Fibroblast of skin of left quadriceps (primary cell): ENCODE data around the gene ZFAND3.
"Not testable (repeated sequence)": the region's sequence is repeated elsewhere in the genome, so short reads cannot be mapped to it uniquely, and the experiment has no call there.

Experiments
- DNase-seq, 2 experiments: peaks; one replicate each; pipeline ENCODE4 v3.0.0-alpha.2; 2013; ENCODE audit warnings: low read depth in 2 of 2

Gene ZFAND3

DNA sequence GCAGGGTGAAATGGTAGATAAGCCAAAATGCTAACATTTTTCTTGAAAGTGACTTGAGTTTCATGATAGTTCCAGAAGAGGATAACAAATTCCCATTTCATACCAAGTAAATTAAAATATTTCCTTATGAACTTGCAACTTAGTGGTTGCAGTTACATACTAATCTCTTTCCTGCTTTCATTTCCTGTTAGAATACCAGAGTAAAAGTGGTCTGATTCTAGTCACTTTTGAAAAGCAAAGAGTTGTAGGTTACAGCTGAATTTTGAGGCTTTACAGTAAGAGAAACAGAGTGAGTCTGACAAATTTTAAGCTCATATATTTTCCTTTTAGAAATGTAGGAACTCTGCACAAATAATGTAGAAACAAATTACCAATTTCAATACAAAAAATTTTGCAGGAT lies 117.4 kb downstream of the ZFAND3 start:
- no peak for DNase-seq

DNA sequence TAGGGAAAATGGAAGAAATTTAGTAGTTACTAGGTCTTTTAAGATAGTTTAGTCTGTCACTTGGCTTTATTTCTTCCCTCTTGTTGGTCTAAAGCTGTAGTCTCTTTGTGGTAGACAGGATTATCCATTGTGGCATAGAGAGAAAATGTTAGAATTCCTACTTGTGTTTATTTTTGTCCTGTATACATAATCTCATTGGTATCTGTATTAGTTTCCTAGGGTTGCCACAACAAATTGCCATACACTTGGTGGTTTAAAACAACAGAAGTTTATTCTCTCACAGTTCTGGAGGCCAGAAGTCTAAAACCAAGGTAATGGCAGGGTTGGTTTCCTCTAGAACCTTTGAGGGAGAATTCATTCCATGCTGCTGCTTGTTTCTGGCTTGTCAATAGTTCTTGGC lies 119.4 kb downstream of the ZFAND3 start:
- DNase-seq, result no peak

DNA sequence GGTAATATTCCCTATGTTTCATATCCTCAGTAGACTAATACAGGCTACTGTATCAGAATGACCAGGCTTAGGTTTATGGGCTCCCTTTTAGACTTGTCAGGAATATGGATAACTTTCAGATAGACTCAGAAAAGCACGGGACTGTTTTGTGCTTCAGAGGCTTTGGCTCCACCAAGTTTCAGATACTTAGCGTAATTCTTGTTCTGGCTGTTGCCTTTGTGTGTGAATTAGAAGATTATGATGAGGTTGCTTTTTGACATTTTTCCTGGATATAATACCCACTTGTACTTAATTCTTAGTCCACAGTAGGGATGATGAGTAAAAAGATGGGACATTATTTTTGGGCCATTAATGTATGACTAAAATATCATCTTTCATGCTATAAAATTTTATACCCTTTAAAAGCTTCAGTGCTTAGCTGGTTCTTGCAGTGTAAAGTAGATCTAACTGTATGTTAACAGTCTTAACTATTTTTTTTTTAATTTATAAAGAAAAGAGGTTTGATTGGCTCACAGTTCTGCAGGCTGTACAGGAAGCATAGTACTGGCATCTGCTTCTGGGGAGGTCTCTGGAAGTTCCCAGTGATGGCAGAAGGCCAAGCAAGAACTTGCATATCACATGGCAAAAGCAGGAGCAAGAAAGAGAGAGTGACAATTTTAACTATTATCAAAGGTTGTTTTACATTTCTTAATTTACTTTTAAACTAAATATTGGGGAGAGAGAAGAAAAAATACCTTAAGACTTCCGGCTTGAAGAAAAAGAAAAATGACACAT lies 120.7 kb downstream of the ZFAND3 start:
- DNase-seq, result peak; percentile 15 to 20

- DNase-seq, result no peak
Measured at GRCh38 chr6:37941871-37942270, 122.3 kb downstream of the ZFAND3 start.

- DNase-seq, result no peak
Measured at GRCh38 chr6:37942606-37943376, 123.3 kb downstream of the ZFAND3 start.

DNA sequence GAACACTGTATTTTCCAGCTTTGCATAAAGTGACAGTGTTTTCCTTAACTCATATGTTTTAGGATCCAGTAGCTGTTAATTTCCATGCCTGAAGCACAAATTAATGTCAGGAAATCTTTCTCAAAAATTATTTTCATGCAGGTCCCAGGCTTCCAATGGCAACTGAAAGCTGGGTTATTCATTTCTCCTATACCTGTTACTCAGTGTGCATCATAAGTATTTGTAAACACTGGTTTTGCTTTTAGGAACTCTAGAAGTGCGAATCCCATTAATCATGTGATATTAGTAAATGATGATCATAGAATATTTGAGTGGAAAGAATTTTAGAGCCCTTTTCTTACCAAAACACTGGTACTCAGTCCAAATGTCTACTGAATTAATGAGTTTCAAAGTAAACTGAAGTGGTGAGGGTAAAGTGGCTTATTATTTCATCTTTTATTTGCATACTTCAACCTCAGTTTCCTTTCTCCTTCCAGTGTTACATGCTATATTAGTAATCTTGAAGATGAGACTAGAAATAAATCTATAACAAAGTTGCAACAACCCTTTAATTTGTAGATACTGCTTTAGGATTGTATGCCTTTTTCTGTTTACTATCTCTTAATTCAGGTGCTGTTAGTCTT lies 124.0 kb downstream of the ZFAND3 start:
- no peak for DNase-seq

DNA sequence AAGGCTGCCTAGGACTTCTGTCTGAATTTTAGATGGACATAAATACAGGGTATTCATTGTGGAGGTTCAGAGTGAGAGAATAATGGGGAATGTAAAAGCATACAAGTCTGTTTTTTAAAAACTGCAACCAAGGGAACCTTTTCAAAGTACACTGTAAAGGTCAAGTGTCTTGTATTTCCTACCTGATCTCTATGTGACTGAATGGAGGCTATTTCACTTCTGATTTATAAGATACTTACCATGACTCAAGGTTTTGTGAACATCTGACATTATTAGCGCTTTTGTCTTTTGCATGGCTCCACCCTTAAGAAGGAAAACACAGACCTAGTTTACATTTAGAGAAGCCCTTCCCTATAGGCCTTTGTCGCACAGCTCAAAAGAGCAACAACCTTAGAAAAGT lies 126.5 kb downstream of the ZFAND3 start:
- DNase-seq, result no peak

DNA sequence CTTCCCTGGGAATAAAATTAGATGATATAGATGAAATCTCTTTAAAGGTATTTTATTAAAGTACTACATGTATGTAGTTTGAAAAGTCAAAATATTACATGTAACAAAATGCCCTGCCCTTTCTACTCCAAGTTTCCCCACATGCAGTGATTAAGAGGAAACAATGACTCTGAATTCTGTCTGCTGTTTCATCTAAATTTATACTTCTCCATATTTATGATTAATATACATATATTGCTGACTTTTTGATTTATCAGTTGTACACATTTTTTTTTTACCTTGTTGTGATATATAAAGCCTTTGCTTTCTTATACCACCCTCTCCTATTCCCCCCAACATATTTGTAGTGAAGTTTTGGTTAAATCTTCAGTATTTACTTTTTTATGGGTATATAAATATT lies 127.9 kb downstream of the ZFAND3 start:
- no peak for DNase-seq

GRCh38 chr6:37948584-37948983 lies 129.1 kb downstream of the ZFAND3 start:
- DNase-seq, result not testable (repeated sequence)

DNA sequence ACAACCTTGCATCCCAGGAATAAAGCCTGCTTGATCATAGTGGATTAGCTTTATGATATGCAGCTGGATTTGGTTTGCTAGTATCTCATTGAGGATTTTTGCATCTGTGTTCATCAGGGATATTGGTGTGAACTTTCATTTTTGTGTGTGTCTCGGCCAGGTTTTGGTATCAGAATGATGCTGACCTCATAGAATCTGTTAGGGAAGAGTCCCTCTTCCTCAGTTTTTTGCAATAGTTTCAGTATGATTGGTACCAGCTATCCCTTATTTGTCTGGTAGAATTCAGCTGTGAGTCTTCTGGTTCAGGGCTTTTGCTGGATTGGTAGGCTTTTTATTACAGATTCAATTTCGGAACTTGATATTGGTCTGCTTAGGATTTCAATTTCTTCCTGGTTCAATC lies 132.5 kb downstream of the ZFAND3 start:
- no peak for DNase-seq

GRCh38 chr6:37954791-37955190 lies 135.3 kb downstream of the ZFAND3 start:
- no peak for DNase-seq

GRCh38 chr6:37956711-37957275 lies 137.3 kb downstream of the ZFAND3 start:
- DNase-seq, result no peak

- no peak for DNase-seq
Measured at GRCh38 chr6:37959061-37959460, 139.5 kb downstream of the ZFAND3 start.

DNA sequence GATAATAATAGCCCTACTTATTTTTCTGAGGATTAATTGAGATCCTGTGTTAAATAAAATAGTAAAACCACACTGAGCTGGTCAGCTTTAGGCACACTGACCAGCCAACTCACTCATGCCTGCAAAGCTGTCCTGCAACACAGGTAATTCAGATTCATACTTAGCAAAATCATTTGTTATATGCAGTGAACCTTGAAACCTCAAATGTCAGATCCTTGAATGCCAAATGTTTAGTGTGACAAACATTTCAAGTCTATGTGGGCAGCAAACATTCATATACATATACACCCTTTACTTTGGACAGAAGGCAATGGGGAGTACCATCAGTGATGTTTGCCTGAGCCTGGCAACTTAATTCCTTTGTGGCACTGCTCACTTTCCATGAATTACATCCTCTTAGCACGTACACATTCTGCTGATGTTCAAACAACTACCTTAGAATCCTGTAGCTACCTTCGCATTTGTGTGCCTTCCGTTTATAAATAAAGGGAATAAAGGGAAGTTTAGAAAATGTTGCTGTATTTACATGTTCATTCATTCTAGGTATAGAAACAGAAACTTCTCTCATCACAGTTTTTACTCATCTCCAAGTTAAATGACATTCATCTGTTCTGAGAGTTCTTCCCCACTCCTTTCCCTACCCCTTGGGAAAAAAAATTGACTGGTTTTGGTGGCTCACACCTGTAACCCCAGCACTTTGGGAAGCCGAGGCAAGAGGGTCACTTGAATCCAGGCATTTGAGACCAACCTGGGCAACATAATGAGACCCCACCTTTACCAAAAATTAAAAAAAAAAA lies 140.8 kb downstream of the ZFAND3 start:
- no peak for DNase-seq

GRCh38 chr6:37962481-37963080 lies 143.1 kb downstream of the ZFAND3 start:
- not testable (repeated sequence) for DNase-seq

DNA sequence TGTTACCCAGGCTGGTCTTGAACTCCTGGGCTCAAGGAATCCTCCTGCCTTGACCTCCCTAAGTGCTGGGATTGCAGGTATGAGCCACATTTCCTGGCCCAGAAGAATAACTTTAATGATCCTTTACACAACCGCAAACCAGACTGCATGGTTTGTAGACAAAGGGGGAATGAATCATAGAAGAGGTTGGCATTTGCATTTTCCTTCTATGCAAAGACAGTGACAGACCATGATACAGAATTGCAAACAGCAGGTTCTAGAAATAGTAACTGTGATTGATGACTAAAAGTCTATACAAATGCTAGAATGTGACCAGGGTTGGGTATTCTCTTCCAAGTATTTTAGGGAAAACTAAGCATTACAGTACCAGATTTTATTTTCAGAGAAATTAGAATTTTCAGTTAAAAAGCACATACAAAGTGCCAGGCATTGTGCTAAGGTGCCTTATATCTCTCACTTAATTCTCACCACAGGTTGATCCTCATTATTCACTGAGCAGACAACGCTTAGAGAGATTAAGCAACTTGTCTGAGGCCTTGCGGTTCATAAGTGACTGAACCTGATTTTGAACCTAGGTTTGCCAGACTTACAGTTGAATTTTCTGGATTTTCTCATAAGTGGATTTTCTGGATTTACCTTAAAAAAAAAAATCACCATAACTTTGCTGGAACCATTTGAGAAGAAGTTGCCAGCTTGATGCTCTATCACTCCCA lies 146.6 kb downstream of the ZFAND3 start:
- DNase-seq, result no peak

DNA sequence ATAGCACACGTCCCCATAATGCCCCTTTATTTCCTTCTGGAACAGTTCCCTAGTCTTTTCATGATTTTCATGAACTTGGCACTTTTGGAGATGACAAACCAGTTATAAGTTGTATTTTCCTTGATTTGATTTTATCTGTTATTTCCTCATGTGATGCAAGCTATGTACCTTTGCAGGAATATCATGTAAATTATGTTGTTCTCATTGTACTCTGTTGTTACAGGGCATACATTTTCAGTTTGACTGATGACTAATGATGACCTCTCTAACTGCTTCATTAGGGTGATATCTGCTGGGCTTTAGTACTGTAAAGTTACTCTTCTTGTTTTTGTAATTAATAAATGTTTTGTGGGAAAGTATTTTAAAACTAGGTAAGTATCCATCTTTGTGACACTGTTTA lies 147.3 kb downstream of the ZFAND3 start:
- no peak for DNase-seq

GRCh38 chr6:37967651-37968050 lies 148.1 kb downstream of the ZFAND3 start:
- no peak for DNase-seq

DNA sequence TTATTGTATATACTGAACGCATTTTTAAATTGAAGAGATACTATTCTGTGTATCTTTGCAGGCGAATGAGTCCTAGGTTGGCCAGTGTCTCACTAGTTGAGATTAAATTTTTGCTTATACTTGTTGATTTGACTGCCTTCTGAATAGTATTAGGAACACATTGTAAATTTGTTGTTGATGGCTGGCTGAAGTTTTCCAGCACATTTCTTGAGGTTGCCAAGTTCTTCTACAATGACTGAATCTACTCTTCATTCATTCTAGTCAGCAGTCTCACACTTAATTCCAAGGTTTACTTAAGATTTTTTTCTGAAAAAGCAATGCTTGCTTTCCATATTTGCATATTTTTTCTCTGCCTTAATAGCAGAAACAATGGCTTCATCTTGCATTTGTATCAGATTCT lies 151.7 kb downstream of the ZFAND3 start:
- no peak for DNase-seq

- DNase-seq, result no peak
Measured at GRCh38 chr6:37971711-37972390, 152.3 kb downstream of the ZFAND3 start.
